Duodenal mucosa (tissue), 2 donors: ENCODE data around the gene BCAP31.
A peak's percentile ranks its signal among the peaks of the same experiment; 100 is the strongest.

Experiments
- H3K27ac ChIP-seq: one replicate; pipeline ENCODE4 v1.7.0; 2013; ENCODE audit warnings: low read depth, low read length
- H3K27me3 ChIP-seq, 2 donors: one replicate each; pipeline ENCODE4 v1.7.0; 2013; ENCODE audit warnings: low read length in 2 of 2, control low read depth in 1 of 2; ENCODE audit not compliant: insufficient read depth in 2 of 2, control insufficient read depth in 1 of 2
- H3K36me3 ChIP-seq, 2 donors: one replicate each; pipeline ENCODE4 v1.7.0; 2013; ENCODE audit warnings: low read length in 2 of 2, control low read depth in 1 of 2; ENCODE audit not compliant: insufficient read depth in 2 of 2, control insufficient read depth in 1 of 2
- H3K4me1 ChIP-seq, 2 donors: one replicate each; pipeline ENCODE4 v1.7.0; 2013; ENCODE audit warnings: low read length in 2 of 2, control low read depth in 1 of 2; ENCODE audit not compliant: insufficient read depth in 2 of 2, control insufficient read depth in 1 of 2
- H3K4me3 ChIP-seq, 2 donors: one replicate each; pipeline ENCODE4 v1.7.0; 2013; ENCODE audit warnings: low read length in 2 of 2, low read depth in 1 of 2
- H3K9ac ChIP-seq, 2 donors: one replicate each; pipeline ENCODE4 v1.7.0; 2013; ENCODE audit warnings: low read length in 2 of 2, low read depth in 1 of 2
- H3K9me3 ChIP-seq, 2 donors: one replicate each; pipeline ENCODE4 v1.7.0; 2013; ENCODE audit warnings: low read length in 2 of 2, control low read depth in 1 of 2; ENCODE audit not compliant: control insufficient read depth in 1 of 2

BCAP31 gene

GRCh38 chrX:153725039-153725831 is 1.0 kb upstream of the BCAP31 start:
- no peaks in the 10 kb centered on the region for H3K27me3 ChIP-seq
- H3K9me3 ChIP-seq = no peaks in the 10 kb centered on the region
- H3K27ac ChIP-seq = peak overlapping the region; percentile 73
- H3K9ac ChIP-seq = peak overlapping the region; percentile 57 to 65
- H3K36me3 ChIP-seq = peaks cover 0 to 10% of the 10 kb centered on the region in 2 donors
- peak overlapping the region; percentile 63 to 65 for H3K4me3 ChIP-seq
- peaks cover 36 to 49% of the 10 kb centered on the region in 2 donors for H3K4me1 ChIP-seq

GRCh38 chrX:153723351-153724251 is 586 bp downstream of the BCAP31 start:
- peak overlapping the region; percentile 63 to 76 for H3K9ac ChIP-seq
- peak overlapping the region; percentile 69 to 70 for H3K4me3 ChIP-seq
- H3K9me3 ChIP-seq = no peaks in the 10 kb centered on the region
- H3K27me3 ChIP-seq = no peaks in the 10 kb centered on the region
- peaks cover 11 to 24% of the 10 kb centered on the region in 2 donors for H3K36me3 ChIP-seq
- peaks cover 36 to 49% of the 10 kb centered on the region in 2 donors for H3K4me1 ChIP-seq
- peak overlapping the region; percentile 78 for H3K27ac ChIP-seq

GRCh38 chrX:153722704-153723350 is 1.4 kb downstream of the BCAP31 start:
- Histone ChIP-seq H3K4me3 (peak overlapping the region; percentile 69 to 70), H3K9ac (peak overlapping the region; percentile 63 to 76), H3K27ac (no peak overlapping the region), H3K27me3 (no peaks in the 10 kb centered on the region), H3K4me1 (peaks cover 31 to 42% of the 10 kb centered on the region in 2 donors), H3K36me3 (peaks cover 11 to 29% of the 10 kb centered on the region in 2 donors), H3K9me3 (no peaks in the 10 kb centered on the region)

- Histone ChIP-seq H3K27ac (no peak overlapping the region), H3K4me1 (peaks cover 13 to 15% of the 10 kb centered on the region in 2 donors), H3K9ac (no peak overlapping the region), H3K36me3 (peaks cover 19 to 42% of the 10 kb centered on the region in 2 donors), H3K4me3 (no peak overlapping the region), H3K9me3 (no peaks in the 10 kb centered on the region), H3K27me3 (no peaks in the 10 kb centered on the region)
These were observed 4.5 kb downstream of the BCAP31 start for GRCh38 chrX:153719701-153720100.

GRCh38 chrX:153719238-153719637 is 4.9 kb downstream of the BCAP31 start:
- Histone ChIP-seq H3K9ac (no peak overlapping the region), H3K9me3 (no peaks in the 10 kb centered on the region), H3K27ac (no peak overlapping the region), H3K4me3 (no peak overlapping the region), H3K4me1 (peaks cover 13 to 15% of the 10 kb centered on the region in 2 donors), H3K27me3 (no peaks in the 10 kb centered on the region), H3K36me3 (peaks cover 23 to 47% of the 10 kb centered on the region in 2 donors)

GRCh38 chrX:153717445-153717844 is 6.7 kb downstream of the BCAP31 start:
- Histone ChIP-seq H3K4me1 (peaks cover 5 to 6% of the 10 kb centered on the region in 2 donors), H3K27ac (no peak overlapping the region), H3K36me3 (peaks cover 23 to 54% of the 10 kb centered on the region in 2 donors)

GRCh38 chrX:153714256-153714655 is 9.9 kb downstream of the BCAP31 start:
- Histone ChIP-seq H3K4me3 (no peak overlapping the region), H3K4me1 (no peaks in the 10 kb centered on the region), H3K27ac (no peak overlapping the region), H3K9ac (no peak overlapping the region), H3K36me3 (peaks cover 15 to 47% of the 10 kb centered on the region in 2 donors), H3K9me3 (no peaks in the 10 kb centered on the region), H3K27me3 (no peaks in the 10 kb centered on the region)

More at GRCh38 chrX:153717445-153717844, 6.7 kb downstream of the BCAP31 start:
- Histone ChIP-seq H3K9me3 (no peaks in the 10 kb centered on the region), H3K27me3 (no peaks in the 10 kb centered on the region), H3K9ac (no peak overlapping the region), H3K4me3 (no peak overlapping the region)

- H3K27me3 ChIP-seq = no peaks in the 10 kb centered on the region
- no peak overlapping the region for H3K27ac ChIP-seq
- H3K9ac ChIP-seq = no peak overlapping the region
- H3K36me3 ChIP-seq = peaks cover 7 to 26% of the 10 kb centered on the region in 2 donors
- H3K4me1 ChIP-seq = peaks cover 0 to 4% of the 10 kb centered on the region in 2 donors
- H3K4me3 ChIP-seq = no peak overlapping the region
- no peaks in the 10 kb centered on the region for H3K9me3 ChIP-seq
These were observed 14.2 kb downstream of the BCAP31 start for GRCh38 chrX:153709726-153710674.

GRCh38 chrX:153708415-153708814 is 15.8 kb downstream of the BCAP31 start:
- peaks cover 4% of the 10 kb centered on the region in 2 donors for H3K4me1 ChIP-seq
- H3K4me3 ChIP-seq = no peak overlapping the region
- no peaks in the 10 kb centered on the region for H3K27me3 ChIP-seq
- no peaks in the 10 kb centered on the region for H3K9me3 ChIP-seq
- H3K9ac ChIP-seq = no peak overlapping the region
- no peak overlapping the region for H3K27ac ChIP-seq
- peaks cover 2 to 24% of the 10 kb centered on the region in 2 donors for H3K36me3 ChIP-seq
